Measurements from ENCODE around the gene WDR5.

GRCh38 chr9:134178394-134178767 lies 42.5 kb downstream of the WDR5 start:
- no peak for TF ChIP-seq POLR2A (IDR thresholded peaks at IDR 0.05; ENCODE audit: low read depth, low read length)
- no peak for TF ChIP-seq POLR2AphosphoS5 (IDR thresholded peaks at IDR 0.05; ENCODE audit: low read depth, low read length)

All from GM12891 (cell line).